Calu3 (cell line): Measurements from ENCODE around the gene FAM13C. TPM values are rescaled to one million over a fixed set of nuclear protein-coding genes. Genes with fewer than 3 reads are reported as not detected.

Experiments
- BruUV-seq: library from RNA; stranded (reverse); fragments of 400-500 nt; replicated peaks from 2 replicates; lab custom pipeline; 2021; lab: Mats Ljungman, UMichigan
- CTCF ChIA-PET: fragments of 300-600 bp; sonication (Branson Sonifier 250); formaldehyde crosslinking; loops from one replicate; lab custom pipeline; 2022; ENCODE audit warnings: antibody characterized with exemption; lab: Charles Lee
- DNase-seq: peaks from one replicate; pipeline ENCODE4 v3.0.0; 2022
- H3K27ac Mint-ChIP-seq: one replicate; pipeline ENCODE4 v1.8.0; 2022; ENCODE audit warnings: mixed read lengths; ENCODE audit not compliant: unreplicated experiment
- H3K27me3 Mint-ChIP-seq: one replicate; pipeline ENCODE4 v1.8.0; 2022; ENCODE audit warnings: mixed read lengths; ENCODE audit not compliant: unreplicated experiment
- H3K36me3 Mint-ChIP-seq: one replicate; pipeline ENCODE4 v1.8.0; 2022; ENCODE audit warnings: mild to moderate bottlenecking, moderate library complexity, mixed read lengths; ENCODE audit not compliant: insufficient read depth, unreplicated experiment
- H3K4me1 Mint-ChIP-seq: one replicate; pipeline ENCODE4 v1.8.0; 2022; ENCODE audit warnings: mild to moderate bottlenecking, low read depth, mixed read lengths; ENCODE audit not compliant: unreplicated experiment
- H3K4me3 Mint-ChIP-seq: one replicate; pipeline ENCODE4 v1.8.0; 2022; ENCODE audit warnings: mild to moderate bottlenecking, low read depth, moderate library complexity, mixed read lengths; ENCODE audit not compliant: unreplicated experiment
- H3K9me3 Mint-ChIP-seq: one replicate; pipeline ENCODE4 v1.8.0; 2022; ENCODE audit warnings: low read depth, mixed read lengths; ENCODE audit not compliant: unreplicated experiment
- CTCF ChIP-seq: fragments of 200-600 bp; IDR thresholded peaks from one replicate; pipeline ENCODE4 v1.8.0; 2022; ENCODE audit warnings: antibody characterized with exemption; ENCODE audit not compliant: unreplicated experiment
- intact Hi-C: fragments of 100-400 bp; cut with micrococcal nuclease; formaldehyde crosslinking; loops from one replicate; pipeline ENCODE4 v1.10.0; 2022; ENCODE audit not compliant: unreplicated experiment
- total RNA-seq: library from RNA; stranded (reverse); gene quantifications from 2 replicates; pipeline ENCODE4 v1.2.3, GENCODE V29; 2022

The FAM13C gene
- total RNA-seq, 1 experiment from 2014 or later = not detected

- no peak overlapping the region for H3K27ac Mint-ChIP-seq
- intact Hi-C loops = loop anchor here (5.0 to 10.0 kb wide), 2 partner anchors 570 to 797 kb away; no protein-coding TSS in a partner anchor
- H3K4me1 Mint-ChIP-seq = no peaks in the 10 kb centered on the region
- TF ChIP-seq CTCF = no peak
- peaks cover 21% of the 10 kb centered on the region for H3K27me3 Mint-ChIP-seq
- H3K4me3 Mint-ChIP-seq = no peak overlapping the region
- no TSS peak for BruUV-seq
- no peaks in the 10 kb centered on the region for H3K36me3 Mint-ChIP-seq
- DNase-seq = no peak
- H3K9me3 Mint-ChIP-seq = no peaks in the 10 kb centered on the region
- CTCF ChIA-PET = no interaction called here
Observed at GRCh38 chr10:59237775-59238174, 124.6 kb downstream of the FAM13C start.

GRCh38 chr10:59236064-59236697 is 126.2 kb downstream of the FAM13C start:
- no peak overlapping the region for H3K27ac Mint-ChIP-seq
- H3K27me3 Mint-ChIP-seq = peaks cover 5% of the 10 kb centered on the region
- CTCF ChIA-PET = interaction anchor here (0.7 to 1.1 kb wide), 2 partner anchors 26 to 344 kb away, joined by 3 to 4 read pairs; no protein-coding TSS in a partner anchor
- no peaks in the 10 kb centered on the region for H3K9me3 Mint-ChIP-seq
- DNase-seq = no peak
- H3K36me3 Mint-ChIP-seq = no peaks in the 10 kb centered on the region
- intact Hi-C loops = loop anchor here (5.0 to 10.0 kb wide), 2 partner anchors 571 to 799 kb away; no protein-coding TSS in a partner anchor
- TF ChIP-seq CTCF = no peak
- no TSS peak for BruUV-seq
- no peaks in the 10 kb centered on the region for H3K4me1 Mint-ChIP-seq
- H3K4me3 Mint-ChIP-seq = no peak overlapping the region

GRCh38 chr10:59234816-59235429 is 127.4 kb downstream of the FAM13C start:
- peak; percentile 54 for DNase-seq
- BruUV-seq = no TSS peak
- Mint-ChIP-seq H3K4me1 (no peaks in the 10 kb centered on the region), H3K9me3 (no peaks in the 10 kb centered on the region), H3K4me3 (no peak overlapping the region), H3K36me3 (no peaks in the 10 kb centered on the region), H3K27ac (no peak overlapping the region), H3K27me3 (no peaks in the 10 kb centered on the region)
- TF ChIP-seq CTCF = peak; percentile 40
- intact Hi-C loops = loop anchor here (5.0 to 10.0 kb wide), 3 partner anchors 453 to 800 kb away; no protein-coding TSS in a partner anchor
- CTCF ChIA-PET = no interaction called here

GRCh38 chr10:59234194-59234593 is 128.2 kb downstream of the FAM13C start:
- Mint-ChIP-seq H3K27ac (no peak overlapping the region), H3K36me3 (no peaks in the 10 kb centered on the region), H3K4me3 (no peak overlapping the region), H3K9me3 (no peaks in the 10 kb centered on the region), H3K27me3 (no peaks in the 10 kb centered on the region), H3K4me1 (no peaks in the 10 kb centered on the region)
- DNase-seq = no peak
- BruUV-seq = no TSS peak
- TF ChIP-seq CTCF = no peak
- CTCF ChIA-PET = no interaction called here
- intact Hi-C loops = loop anchor here (5.0 to 10.0 kb wide), 2 partner anchors 452 to 801 kb away; no protein-coding TSS in a partner anchor
